Left ventricle myocardium superior (tissue), 1 donor: ENCODE data around the gene MSX1. TPM values are rescaled to one million over a fixed set of nuclear protein-coding genes. Genes with fewer than 3 reads are reported as not detected.
"Not testable (repeated sequence)": the region's sequence is repeated elsewhere in the genome, so short reads cannot be mapped to it uniquely, and the experiment has no call there.

ENCODE experiments used
- ATAC-seq: fragments of 200-7000 bp; cut with Tn5 transposase; one replicate; pipeline ENCODE4 v1.9.1; 2020; ENCODE audit warnings: mild to moderate bottlenecking, moderate library complexity
- DNase-seq: peaks from one replicate; pipeline ENCODE4 v3.0.0-alpha.2; 2020
- intact Hi-C: fragments of 100-400 bp; cut with micrococcal nuclease; formaldehyde crosslinking; loops from one replicate; pipeline ENCODE4 v1.11.0; 2022
- long read RNA-seq: library from polyadenylated mRNA; unstranded; transcript quantifications from one replicate; pipeline ENCODE4 v2.0.0, GENCODE V29; 2021
- total RNA-seq: library from RNA; stranded (reverse); fragmentation: NEBNext Ultra II Directional; extraction: Animal tissue kit (Norgen Biotek cat#: 25700); gene quantifications from one replicate; pipeline ENCODE4 v1.2.1, GENCODE V29; 2021
- donor health status: DM: no; HTN: yes; CAD: no; lungs with severe emphysema.

Gene MSX1
- total RNA-seq, result 4.1 TPM
- long read RNA-seq, partial matches to known transcripts, result 0 of 8 reads
- long read RNA-seq, other reads (novel, unspliced or antisense), result 5 of 8 reads

- ATAC-seq, result peak; percentile 98
- peak; percentile 94 for DNase-seq
- intact Hi-C loops, result no loop called here
These were observed at the start of gene MSX1 for GRCh38 chr4:4859325-4859798. MSX1 (plus strand) TSS chr4:4859665; CDS start chr4:4859900, 235 bp downstream.

GRCh38 chr4:4810092-4810774 lies 49.2 kb upstream of the MSX1 start:
- DNase-seq, result no peak
- ATAC-seq, result no peak
- intact Hi-C loops, result no loop called here

DNA sequence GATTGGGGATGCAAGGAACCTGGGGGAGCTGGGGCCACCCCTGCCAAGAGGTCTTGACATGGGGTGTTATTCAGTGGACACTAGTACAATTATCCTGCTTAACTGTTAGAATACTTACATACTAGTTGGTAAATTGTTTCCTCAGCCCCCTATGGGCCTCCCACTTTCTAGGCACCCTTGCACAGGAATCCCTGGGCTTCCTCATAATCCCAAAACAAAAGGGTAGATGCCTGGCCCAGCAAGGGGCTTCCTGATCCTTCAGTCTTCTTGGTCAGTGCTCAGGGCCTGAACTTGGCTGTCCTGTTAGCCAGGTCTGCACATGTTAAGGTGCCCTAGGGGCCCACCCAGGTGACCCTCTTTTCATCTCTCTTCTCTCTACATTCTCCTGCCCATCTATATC lies 48.7 kb upstream of the MSX1 start:
- ATAC-seq (no peak), DNase-seq (no peak)
- intact Hi-C loops, result no loop called here

- intact Hi-C loops, result no loop called here
- ATAC-seq (no peak), DNase-seq (no peak)
These were observed 47.2 kb upstream of the MSX1 start for GRCh38 chr4:4812145-4812794.

GRCh38 chr4:4818415-4819212 lies 40.9 kb upstream of the MSX1 start:
- intact Hi-C loops, result no loop called here
- DNase-seq, result no peak
- no peak for ATAC-seq

GRCh38 chr4:4819213-4819606 lies 40.3 kb upstream of the MSX1 start:
- intact Hi-C loops, result no loop called here
- ATAC-seq (no peak), DNase-seq (no peak)

DNA sequence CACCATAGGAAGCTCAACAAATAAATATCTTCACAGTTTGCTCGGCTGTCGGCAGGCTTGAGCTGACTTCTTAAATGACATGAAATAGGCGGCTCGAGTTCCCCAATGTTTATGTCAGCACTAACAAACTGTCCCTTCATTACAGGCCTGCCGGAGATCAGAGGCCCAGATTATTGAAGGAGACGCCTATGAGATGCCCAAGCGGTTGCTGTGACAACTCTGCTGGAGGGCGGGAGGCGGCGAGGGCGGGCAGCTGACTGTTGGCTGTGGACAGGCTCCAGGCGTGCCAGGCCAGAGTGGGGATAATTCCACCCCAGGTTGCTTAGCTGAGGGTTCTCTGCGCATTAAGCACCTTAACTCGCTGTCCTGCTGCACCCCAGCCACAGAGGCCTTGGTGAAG lies 39.2 kb upstream of the MSX1 start:
- no peak for DNase-seq
- intact Hi-C loops, result no loop called here
- ATAC-seq, result no peak

DNA sequence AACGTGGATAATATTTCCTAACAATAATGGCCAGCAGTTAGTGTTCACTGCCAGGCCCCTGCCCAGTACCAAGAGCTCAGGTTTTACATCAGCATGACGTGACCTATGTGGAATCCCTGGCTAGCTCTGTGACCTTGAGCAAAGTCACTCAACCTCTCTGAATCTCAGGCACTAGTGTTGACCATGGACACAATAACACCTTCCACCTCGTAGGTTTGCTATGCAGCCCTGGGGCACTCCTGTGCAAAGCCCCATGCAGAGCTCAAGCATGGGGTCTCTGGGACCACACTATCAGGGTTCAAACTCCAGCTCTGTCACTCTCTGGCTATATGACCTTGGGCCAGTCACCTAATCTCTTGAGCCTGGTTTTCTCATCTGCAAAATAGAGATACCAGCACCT lies 38.7 kb upstream of the MSX1 start:
- DNase-seq (no peak), ATAC-seq (no peak)
- intact Hi-C loops, result no loop called here

DNA sequence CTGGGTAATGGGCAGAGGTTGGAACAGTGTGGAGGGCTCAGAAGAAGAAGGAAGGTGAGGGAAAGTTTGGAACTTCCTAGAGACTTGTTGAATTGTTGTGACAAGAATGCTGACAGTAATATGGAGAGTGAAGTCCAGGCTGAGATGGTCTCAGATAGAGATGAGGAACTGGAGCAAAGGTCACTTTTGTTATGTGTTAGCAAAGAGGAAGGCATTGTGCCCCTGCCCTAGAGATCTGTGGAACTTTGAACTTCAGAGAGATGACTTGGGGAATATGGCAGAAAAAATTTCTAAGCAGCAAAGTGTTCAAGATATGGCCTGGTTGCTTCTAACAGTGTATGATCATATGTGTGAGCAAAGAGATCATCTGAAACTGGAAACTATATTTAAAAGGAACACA lies 37.9 kb upstream of the MSX1 start:
- intact Hi-C loops, result no loop called here
- no peak for DNase-seq
- no peak for ATAC-seq

DNA sequence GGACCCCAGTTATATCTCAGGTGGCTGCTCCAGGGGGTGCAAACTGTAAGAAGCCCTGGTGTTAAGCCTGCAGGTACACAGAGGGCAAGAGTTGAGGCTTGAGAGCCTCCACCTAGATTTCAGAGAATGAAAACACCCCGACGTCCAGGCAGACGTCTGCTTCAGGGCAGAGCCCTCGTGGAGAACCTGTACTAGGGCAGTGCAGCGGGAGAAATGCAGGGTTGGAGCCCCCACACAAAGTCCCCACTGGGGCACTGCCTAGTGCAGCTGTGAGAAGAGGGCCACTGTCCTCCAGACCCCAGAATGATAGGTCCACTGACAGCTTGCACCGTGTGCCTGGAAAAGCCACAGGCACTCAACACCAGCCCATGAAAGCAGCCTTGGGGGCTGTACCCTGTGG lies 37.2 kb upstream of the MSX1 start:
- DNase-seq, ATAC-seq, intact Hi-C loops: not testable (repeated sequence)

DNA sequence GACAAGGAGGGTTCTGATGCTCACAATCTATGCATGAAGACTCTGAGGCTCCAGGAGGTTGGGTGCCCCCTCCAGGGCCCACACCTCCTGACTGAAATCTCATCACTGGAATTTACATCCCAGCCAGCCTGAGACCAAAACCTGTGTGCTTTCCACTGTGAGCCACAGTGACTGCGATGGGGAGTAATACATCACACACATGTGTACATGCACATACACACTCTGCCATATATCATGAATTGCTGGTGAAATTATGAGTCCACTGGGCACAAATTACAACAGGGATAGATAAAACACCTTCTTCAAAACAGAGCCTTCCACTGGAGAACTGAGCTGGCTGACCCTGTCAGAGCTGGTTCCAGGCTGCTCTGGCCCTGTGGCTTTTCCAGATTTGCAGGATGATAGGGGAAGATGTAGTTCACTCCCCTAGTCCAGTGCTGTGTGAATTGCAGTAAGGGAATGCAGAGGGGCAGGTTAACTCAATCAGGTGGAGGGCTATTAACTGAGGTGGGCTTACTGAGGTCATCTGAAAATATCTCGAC lies 35.8 kb upstream of the MSX1 start:
- ATAC-seq (no peak), DNase-seq (no peak)
- intact Hi-C loops, result no loop called here

GRCh38 chr4:4824232-4824631 lies 35.2 kb upstream of the MSX1 start:
- no peak for ATAC-seq
- DNase-seq, result no peak
- intact Hi-C loops, result no loop called here

DNA sequence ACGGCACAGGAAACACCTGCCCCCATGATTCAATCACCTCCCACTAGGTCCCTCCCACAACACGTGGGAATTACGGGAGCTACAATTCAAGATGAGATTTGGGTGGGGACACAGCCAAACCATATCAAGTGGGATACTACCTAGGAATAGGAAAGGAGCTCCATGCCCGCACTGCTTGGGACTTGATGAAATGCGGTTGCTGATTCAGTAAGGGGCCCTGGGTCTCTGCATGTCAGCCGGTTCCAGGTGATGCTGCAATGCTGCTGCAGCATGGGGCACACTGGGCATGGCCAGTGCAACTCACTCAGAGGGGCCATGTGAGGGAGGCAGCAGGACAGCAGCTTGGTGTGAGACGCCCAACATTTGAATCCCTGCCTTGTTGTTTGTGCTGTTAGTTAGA lies 34.0 kb upstream of the MSX1 start:
- intact Hi-C loops, result no loop called here
- DNase-seq (no peak), ATAC-seq (no peak)

- intact Hi-C loops, result no loop called here
- DNase-seq (no peak), ATAC-seq (no peak)
These were observed 29.6 kb upstream of the MSX1 start for GRCh38 chr4:4829837-4830236.

DNA sequence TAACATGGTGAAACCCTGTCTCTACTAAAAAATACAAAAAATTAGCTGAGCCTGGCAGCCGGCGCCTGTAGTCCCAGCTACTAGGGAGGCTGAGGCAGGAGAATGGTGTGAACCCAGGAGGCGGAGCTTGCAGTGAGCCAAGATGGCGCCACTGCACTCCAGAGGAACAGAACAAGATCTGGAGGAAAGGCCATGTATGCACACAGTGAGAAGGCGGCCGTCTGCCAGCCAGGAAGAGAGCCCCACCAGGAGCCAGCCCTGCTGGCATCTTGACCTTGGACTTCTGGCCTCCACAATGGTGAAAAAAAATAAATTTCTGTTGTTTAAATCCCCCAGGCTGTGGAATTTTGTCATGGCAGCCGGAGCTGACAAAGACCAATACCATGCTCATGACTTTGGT lies 28.2 kb upstream of the MSX1 start:
- intact Hi-C loops, result no loop called here
- DNase-seq, result no peak
- ATAC-seq, result no peak

- ATAC-seq, result no peak
- intact Hi-C loops, result no loop called here
- DNase-seq, result no peak
These were observed 27.6 kb upstream of the MSX1 start for GRCh38 chr4:4831825-4832224.

GRCh38 chr4:4836044-4836443 lies 23.4 kb upstream of the MSX1 start:
- ATAC-seq (no peak), DNase-seq (no peak)
- intact Hi-C loops, result no loop called here

- DNase-seq (no peak), ATAC-seq (no peak)
- intact Hi-C loops, result no loop called here
These were observed 22.1 kb upstream of the MSX1 start for GRCh38 chr4:4837316-4837715.

DNA sequence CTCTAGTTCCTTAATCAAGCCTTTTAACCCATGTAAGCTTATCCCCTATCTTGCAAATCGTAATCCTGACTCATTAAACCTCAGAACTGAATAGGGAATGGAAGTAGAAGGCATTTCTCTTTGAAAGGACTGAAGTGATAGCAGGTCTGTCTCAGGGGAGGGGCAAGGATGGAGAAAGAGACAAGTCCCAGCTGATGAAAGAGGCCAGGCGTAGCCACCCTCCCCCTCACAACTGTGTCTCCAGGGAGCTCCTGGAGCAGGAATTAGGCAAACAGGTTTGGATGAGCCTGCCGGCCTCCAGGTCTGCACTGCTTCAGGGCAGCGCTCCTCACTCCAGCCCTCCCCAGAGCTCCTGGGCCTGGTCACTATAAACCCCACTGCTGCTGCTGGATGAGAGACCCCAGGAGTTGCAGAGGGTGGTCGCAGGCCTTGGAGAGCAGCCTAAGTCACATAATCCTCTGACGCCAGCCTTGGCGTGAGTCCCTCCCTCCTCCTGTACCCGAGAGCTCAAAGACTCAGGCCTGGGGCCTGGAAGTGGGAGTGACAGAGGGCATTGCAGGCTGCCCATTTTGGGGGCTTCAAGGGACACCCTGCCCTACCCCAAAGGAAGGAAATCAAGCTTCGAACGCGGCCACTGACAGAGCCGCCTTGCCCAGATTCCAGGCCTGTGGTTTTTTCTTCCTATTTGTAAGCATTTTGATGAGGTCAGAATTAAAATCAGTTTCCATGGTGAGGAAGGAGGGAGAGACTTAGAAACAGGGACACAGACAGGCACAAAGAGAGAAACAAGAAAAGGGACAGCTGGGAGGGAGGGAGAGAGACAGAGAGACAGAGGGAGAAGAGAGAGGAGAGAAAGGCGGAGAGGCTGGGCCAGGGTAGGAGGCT lies 21.2 kb upstream of the MSX1 start:
- ATAC-seq, result no peak
- DNase-seq, result no peak
- intact Hi-C loops, result no loop called here
